Stimulated activated CD8-positive, alpha-beta memory T cell treated with anti-CD3 and anti-CD28 coated beads, Interleukin-15, amount 100 ng/mL, for 1 hour (primary cell): ENCODE measurements around the gene ITM2B.
"Not testable (repeated sequence)": the region's sequence is repeated elsewhere in the genome, so short reads cannot be mapped to it uniquely, and the experiment has no call there.

ENCODE experiments used
- DNase-seq: peaks from one replicate; pipeline ENCODE4 v3.0.0-alpha.2; 2020; ENCODE audit warnings: low read depth

ITM2B gene

DNA sequence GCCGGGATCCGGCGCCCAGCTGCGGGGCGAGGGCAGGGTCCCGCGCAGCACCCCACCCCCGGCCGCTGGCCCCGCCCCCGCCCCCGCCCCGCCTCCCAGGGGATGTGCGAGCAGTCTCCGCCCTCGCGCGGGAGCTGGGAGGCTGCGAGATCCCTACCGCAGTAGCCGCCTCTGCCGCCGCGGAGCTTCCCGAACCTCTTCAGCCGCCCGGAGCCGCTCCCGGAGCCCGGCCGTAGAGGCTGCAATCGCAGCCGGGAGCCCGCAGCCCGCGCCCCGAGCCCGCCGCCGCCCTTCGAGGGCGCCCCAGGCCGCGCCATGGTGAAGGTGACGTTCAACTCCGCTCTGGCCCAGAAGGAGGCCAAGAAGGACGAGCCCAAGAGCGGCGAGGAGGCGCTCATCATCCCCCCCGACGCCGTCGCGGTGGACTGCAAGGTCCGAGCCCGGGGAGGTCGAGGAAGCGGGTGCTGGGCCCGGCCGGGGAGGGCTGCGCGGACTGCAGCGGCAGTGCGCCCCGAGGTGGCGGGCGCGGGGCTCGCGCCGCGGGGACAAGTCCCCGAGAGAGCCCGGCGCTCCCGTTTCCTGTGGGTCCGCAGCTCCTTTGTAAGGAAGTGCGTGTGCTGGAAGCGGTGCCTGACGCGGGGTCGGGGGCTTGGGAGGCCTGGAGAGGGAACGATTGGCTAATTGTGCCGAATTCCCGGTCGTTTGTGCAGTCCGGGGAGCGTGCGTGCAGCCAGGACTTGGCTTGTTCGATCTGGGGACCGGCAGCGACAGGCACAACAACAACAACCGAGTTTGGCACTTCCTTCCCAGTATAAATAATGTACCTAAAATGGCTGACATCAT is at the start of gene ITM2B:
Gene ITM2B, plus strand, starts transcription at position 161 of the 843 bp plus-strand sequence. Its CDS starts 155 bp downstream, at position 316.
- DNase-seq: peak; percentile 21

DNA sequence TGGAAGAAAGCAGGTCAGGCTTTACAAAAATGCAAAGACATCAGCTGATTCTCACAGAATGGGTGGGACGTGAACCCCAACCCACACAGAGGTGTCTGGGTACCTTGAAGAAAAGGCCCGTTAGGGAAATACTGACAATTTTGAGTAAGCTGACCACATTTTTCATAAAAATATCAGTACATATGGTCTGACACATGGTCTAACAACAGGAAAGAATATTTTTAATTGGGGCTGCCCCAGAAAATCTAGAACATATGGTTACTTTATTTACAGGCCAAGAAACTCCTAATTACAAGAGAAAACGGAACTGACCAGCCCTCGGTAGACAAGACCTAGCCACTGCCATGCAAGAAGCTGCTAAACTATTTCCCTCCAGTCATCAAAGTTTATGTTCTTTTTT is 48.7 kb upstream of the ITM2B start:
- no peak for DNase-seq

DNA sequence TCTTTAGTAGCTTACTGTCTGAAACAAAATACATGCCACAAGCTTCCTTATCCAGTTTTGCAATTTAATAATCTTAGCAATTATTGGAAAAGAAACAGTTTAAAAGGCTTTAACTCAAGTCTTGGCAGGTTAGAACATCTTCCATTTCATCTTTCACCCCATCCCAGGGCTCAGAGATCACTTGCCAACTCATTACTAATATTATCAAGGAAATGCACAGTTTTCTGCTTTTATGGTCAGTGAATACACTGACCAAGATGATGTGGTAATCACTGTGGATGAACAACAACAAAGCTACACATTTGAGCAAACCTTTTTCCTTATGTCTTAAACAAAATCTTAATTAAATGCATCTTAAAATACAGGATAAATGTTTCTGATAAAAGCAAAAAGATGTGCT is 48.0 kb upstream of the ITM2B start:
- DNase-seq: no peak

DNA sequence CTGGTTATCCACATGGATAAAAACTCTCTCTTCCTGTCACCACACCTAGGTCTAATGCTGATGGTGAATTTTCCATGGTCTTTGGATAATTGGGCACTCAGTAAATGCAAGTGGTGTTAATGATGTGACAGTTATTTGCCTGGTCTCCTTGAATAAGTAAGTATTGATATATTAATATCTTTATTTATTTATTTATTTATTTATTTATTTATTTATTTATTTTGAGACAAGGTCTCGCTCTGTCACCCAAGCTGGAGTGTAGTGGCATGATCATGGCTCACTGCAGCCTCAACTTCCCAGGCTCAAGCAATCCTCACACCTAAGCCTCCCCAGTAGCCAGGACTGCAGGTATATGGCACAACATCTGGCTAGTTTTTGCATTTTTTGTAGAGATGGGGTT is 46.3 kb upstream of the ITM2B start:
- DNase-seq: no peak

DNA sequence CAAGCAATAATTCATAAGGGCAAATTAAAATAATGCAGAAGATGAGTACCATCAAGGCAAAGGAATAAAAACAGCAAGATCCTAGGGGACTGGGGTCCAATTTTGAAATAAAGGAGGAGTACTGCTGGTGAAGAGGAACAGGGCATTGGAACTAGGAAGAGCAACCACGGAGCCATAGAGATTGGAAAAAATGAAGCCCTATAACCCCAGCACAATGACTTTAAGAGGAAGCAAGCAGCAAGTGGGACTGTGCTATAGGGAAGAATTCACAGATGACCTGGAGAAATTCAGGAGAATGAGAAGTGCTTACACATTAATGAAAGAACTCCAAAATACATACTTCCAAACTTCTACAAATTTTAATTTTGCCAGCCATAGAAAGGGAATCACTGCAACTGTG is 44.9 kb upstream of the ITM2B start:
- no peak for DNase-seq

DNA sequence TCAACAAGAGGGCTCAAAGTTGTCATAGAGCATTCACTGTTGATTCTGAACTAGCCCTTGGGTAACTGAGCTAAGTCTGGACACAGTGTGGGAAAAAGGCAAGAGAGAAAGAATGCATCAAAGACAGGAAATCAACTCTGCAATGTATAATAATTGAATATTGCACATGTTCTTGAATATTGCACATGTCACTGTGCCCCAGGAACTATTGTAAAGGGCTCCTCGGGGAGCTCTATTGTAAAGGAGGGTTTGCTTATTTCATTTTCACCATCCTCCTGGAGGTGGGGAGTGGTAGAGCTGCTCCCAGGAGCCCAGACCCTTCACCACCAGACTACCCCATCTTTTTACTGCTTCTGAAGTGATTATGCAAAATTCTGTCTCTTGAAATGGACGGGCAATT is 44.4 kb upstream of the ITM2B start:
- DNase-seq: no peak

DNA sequence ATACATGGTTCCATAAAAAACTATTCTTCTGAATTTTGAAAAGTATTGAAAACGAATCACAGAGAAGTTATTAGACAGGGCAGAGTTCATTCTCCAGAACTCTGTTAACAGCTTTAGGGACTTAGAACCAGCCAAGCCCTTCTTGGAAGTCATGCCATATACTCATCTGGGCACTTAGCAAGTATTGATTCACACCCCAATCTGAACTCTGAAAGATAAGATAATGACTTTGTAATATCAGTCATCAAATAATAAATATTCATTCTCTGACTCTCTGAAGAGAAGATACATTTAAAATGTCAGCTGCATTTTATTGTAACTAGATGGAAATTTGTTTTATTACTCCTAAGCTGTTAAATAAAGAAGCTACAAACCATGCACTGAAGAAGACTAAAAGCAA is 43.8 kb upstream of the ITM2B start:
- no peak for DNase-seq

DNA sequence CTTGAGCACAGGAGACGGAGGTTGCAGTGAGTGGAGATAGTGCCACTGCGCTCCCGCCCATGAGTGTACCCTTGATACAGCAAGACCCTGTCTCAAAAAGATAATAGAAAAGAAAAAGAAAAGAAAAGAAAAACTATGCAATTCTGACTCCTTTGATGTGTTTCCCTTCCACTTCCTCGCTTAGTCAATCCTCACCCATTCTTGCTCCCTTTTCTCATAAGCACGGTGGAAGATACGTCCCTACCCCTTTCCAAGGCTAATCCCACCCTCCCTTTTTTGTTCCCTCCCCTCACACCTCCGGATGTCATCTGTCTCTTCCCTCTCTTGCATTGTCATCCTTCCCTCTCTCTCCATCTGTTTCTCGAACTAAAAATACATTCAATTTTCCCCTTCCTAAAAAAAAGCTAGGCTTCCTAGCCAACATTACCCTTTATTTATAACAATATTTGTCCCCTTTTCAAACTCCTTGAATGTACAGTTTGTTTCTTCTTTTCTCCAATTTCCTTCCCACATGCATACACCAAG is 40.5 kb upstream of the ITM2B start:
- DNase-seq: no peak

DNA sequence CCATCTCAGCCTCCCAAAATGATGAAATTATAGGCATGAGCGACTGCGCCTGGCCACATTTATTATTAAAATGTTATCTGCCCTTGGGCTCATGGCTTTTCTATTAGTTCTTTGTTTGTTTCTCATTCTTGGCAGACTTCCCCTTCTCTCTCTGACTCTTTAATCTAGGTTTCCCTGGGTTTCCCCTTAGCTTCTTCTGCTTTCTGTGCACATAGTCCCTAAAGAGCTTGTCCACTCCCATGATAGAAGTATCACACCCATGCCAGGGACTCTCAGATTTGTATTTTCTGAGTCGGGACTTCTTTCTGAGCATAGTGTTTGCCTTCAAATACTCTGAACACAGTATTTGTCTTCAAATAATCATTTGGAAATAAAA is 38.6 kb upstream of the ITM2B start:
- no peak for DNase-seq

DNA sequence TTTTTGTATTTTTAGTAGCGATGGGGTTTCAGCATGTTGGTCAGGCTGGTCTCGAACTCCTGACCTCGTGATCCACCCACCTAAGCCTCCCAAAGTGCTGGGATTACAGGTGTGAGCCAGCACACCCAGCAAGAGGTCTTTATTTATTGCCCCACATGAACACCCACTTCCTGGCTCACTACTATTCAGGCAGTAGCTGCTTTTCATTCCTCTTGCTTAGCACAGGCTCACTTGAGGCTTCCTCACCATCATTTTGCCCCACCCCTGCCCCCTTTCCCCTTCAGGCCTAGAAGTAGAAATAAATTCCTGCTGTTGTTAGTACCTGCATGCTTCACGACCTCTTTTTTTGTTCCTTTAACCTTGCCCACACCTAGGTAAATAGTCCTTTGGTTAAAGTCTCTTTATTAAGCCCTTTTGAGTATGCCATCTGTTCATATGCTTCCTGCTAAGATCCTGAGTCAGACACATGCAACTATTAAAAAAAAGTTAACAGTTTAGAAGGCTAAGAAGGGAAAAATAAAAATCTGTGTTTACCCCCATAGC is 33.5 kb upstream of the ITM2B start:
- DNase-seq: no peak

DNA sequence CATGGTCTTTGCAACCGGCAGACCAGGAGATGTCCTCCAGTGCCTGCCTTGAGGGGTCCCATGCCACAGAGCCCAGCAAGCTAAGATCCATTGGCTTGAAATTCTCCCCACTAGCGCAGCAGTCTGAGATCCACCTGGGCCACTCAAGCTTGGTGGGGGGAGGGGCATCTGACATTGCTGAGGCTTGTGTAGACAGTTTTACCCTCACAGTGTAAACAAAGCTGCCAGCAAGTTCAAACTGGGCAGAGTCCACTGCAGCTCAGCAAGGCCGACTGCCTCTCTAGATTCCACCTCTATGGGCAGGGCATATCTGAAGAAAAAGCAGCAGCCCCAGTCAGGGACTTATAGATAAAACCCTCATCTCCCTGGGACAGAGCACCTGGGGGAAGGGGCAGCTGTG is 32.0 kb upstream of the ITM2B start:
- DNase-seq: no peak

DNA sequence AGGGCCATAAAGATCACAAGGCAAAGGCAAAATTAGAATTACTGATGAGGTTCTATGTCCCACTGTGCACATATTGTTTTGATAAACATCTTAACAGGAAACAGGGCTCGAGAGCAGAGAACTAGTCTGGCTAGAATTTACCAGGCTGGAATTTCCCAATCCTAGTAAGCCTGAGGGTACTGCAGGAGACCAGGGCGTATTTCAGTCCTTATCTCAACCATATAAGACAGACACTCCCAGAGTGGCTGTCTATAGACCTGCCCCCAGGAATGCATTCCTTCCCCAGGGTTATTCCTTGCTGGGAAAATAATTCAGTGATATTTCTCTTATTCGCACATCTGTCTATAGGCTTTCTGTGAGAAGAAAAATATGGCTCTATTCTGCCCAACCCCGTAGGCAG is 25.8 kb upstream of the ITM2B start:
- not testable (repeated sequence) for DNase-seq

DNA sequence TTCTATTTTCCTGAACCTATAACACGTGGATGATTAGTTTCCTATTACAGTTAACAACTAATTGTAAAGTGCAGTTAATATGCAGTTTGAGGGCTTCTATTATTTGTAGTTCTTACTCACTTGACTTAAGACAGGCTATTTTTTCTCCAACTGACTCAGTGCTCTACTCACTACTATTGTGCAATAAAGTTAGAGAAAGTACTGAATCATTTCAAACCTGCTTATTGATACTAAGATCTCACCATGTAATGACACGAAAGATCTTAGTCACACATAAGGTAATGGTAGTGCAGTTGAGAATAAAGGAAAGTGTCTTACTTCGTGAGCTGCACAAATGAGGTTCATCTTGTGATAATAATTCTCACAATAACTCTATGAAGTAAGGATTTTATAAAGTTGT is 22.8 kb upstream of the ITM2B start:
- no peak for DNase-seq

DNA sequence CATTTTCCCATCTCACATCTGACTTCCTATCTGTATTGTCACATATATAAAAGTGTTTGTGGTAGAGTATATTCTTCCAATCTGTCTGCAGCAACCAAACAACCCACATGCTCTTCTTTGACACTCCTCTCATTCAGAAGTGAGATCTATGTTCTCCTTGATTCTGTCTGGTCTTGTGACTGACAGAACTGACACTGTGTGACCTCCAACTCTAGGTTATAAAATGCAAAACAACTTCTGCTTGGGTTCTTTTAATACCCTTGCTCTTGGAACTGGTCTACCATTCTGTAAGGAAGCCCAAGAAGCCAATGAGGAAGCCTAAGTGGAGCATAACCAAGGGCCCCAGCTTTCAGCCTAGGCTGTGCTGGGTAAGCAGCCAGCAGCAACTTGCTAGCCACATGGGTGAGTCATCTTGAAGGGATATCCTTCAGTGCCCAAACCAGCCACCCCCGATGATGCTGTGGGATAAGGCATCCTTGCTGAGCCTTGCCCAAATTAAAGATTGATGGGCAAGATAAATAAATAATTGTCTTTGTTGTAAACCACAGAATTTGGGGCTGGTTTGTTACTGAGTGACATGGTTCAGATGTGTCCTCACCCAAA is 18.4 kb upstream of the ITM2B start:
- DNase-seq: no peak

DNA sequence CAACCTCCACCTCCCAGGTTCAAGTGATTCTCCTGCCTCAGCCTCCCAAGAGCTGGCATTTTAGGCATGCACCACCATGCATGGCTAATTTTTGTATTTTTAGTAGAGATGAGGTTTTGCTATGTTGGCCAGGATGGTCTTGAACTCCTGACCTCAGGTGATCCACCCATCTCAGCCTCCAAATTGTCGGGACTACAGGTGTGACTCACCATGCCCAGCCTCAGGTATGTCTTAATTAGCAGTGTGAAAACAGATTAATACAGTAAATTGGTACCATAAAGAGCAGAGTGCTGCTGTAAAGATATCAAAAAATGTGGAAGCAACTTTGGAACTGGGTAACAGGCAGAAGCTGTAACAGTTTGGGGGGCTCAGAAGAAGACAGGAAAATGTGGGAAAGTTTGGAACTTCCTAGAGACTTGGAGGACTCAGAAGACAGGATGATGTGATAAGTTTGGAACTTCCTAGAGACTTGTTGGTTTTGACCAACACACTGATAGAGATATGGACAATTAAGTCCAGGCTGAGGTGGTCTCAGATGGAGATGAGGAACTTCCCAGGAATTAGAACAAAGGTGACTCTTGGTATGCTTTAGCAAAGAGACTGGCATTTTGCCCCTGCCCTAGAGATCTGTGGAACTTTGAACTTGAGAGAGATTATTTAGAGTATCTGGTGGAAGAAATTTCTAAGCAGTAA is 17.3 kb upstream of the ITM2B start:
- not testable (repeated sequence) for DNase-seq

DNA sequence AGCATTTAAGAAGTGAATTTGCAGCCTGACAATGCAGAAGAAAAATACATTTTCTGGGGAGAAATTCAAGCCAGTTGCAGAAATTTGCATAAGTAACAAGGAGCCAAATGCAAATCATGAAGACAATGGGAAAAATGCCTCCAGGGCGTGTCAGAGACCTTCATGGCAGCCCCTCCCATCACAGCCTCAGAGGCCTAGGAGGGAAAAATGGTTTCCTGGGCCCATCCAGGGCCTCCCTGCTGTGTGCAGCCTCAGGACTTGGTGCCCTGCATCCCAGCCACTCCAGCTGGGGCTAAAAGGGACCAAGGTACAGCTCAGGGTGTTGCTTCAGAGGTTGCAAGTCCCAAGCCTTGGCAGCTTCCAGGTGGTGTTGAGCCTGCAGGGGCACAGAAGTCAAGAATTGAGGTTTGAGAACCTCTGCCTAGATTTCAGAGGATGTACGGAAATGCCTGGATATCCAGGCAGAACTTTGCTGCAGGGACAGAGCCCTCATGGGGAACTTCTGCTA is 16.7 kb upstream of the ITM2B start:
- no peak for DNase-seq

DNA sequence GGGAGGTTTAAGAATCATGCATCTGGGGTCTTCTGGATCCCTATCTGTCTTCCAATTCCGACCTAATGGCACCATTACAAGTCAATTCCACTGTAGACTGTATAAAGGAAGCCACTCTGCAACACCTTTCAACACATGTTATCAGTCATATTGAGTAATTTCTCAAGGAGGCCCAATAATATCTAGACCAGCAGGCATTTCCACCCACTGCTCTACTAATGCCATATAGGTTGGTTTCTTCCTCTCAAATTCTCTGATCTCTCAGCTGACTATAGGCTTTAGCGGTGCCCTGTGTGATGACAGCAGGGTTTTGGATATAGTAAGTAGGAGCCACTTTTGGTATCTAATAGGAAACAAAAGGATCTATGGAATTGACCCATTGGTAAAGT is 12.4 kb upstream of the ITM2B start:
- no peak for DNase-seq

DNA sequence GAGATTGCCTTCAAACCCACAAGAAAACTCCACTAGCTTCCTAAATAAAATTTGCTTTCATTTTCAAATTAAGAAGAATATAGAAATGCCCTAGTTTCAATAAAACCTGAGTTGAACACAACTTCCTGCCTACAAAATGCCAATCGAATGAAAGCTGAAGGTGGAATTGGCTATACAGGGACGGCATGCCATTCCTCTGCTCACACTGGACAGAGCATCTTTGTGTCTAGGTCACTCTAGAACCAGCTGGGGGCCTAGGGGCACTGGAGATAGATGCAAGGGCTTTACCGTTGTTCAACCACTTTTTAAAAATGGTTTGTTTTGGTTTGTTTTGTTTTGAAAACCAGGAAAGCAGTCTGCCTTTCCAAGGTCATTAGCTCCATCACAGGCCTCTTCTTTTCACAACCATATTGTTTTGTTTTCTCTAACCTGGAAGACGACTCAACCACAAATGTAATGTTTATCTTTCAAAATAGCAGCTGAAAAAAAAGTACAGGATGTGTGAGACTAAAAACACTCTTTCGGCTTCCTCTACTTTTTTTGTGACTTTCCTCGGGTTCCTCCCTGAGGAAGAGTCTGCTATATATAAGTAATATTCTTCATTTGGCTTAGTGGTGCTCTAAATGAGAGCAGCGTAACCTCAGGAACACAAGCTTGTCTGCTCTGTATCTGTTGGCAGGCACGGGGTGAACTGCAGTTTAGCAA is 11.9 kb upstream of the ITM2B start:
- no peak for DNase-seq

DNA sequence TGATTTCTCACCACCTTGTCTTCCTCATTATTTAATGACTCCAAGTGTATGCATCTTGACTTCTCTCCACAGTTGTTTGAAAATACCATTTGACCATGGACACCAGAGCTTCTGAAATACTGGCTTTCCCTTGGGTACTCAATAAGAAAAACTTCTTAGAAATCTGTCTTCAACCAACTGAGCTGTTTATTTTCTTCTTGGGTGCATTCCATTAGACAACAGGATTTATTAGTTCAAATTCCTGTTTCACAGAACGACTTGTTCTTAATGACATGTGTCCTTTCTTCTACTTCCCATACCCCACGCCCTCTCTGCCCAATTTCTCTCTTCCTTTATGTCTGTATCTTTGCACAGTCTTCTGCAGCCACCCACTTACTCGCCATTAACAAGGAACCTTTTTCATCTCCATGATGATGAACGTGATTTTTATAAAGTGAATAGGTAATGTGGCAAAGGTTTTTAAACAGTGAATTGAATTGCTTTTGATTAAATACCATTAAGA is 11.3 kb upstream of the ITM2B start:
- DNase-seq: no peak

DNA sequence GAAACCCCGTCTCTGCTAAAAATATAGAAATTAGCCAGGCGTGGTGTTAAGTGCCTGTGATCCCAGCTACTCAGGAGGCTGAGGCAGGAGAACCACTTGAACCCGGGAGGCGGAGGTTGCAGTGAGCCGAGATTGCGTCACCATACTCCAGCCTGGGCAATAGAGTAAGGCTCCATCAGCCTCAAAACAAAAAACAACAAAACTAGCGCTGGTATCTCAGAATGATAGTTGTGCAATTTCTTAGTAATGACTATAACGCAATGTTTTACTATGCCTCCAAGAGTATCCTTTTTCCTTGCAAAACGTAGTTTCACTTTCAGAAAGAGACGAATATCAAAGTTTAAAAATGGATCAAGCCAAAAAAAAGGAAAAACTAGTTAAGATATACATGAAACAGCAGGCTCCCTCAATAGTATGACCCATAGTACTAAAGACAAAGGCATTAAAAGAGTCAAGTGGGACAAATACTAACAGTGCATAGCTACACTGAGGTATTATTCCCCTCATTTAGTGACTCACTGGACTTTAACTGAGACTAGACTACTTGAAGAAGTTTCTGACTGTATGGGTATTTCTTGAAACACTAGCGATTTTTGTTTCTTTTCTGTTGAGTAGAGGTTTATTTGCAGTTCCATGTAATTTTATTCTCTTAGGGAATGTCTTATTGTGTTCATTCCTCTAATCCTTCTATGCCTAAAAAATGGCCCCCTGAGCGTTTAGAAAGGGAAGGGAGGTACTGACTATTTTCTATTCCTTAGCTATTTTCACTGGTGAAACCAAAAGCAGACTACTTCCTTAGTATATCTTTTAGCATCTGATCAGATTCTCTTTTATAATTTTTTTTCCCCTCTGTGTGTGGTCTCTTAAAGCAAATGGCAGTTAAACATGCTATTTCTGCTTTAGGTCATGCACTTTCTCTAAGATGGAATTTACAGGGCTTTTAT is 10.4 kb upstream of the ITM2B start:
- no peak for DNase-seq

DNA sequence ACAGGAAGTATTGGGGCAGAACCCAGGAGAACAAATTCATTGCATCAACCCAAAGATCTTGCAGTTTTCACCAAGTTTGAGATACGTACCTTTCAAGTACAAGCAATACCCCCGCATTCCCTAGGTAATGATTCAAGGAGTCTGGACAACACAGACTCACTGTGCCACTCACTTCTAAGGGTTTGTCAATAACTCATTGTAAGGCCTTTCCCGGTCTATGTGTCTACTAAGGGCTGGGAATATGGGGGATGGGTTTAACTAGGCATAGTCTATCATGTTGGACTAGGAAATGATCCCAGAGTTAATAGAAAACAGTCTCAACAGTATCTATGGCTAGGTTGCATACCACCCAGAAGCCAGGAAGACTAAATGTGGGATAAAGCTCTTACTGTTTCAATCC is 8.3 kb upstream of the ITM2B start:
- DNase-seq: no peak
